H1 (cell line): ENCODE measurements around the gene GJC3. TPM values are rescaled to one million over a fixed set of nuclear protein-coding genes. Genes with fewer than 3 reads are reported as not detected.

Source experiments
- JUN ChIP-seq: IDR thresholded peaks from 2 replicates; pipeline ENCODE4 v1.6.1; 2011; ENCODE audit warnings: low read depth, mild to moderate bottlenecking, improper control_type of control experiment, low read length
- RAD21 ChIP-seq, 2 experiments: IDR thresholded peaks in 1 of 2; conservative IDR thresholded peaks in 1 of 2; 2 replicates each; pipeline ENCODE4 v1.6.1; 2011; ENCODE audit warnings: low read depth in 2 of 2, low read length in 2 of 2, improper control_type of control experiment in 1 of 2, inconsistent platforms in 1 of 2, mild to moderate bottlenecking in 1 of 2, moderate library complexity in 1 of 2
- SRF ChIP-seq: IDR thresholded peaks from 2 replicates; pipeline ENCODE4 v1.6.1; 2011; ENCODE audit warnings: mild to moderate bottlenecking, low read depth, low read length, moderate library complexity
- TAF7 ChIP-seq: optimal IDR thresholded peaks from 2 replicates; pipeline ENCODE3; 2011; ENCODE audit warnings: low read depth, mild to moderate bottlenecking, inconsistent platforms, low read length, moderate library complexity, borderline replicate concordance
- polyA plus RNA-seq, 7 experiments: library from polyadenylated mRNA; depleted of rRNA in 3 of 7; stranded (reverse) in 5 of 7; unstranded in 2 of 7; fragments of >200 nt in 5 of 7; fragments of 200-250 nt in 2 of 7; gene quantifications; 1 replicate in 5 of 7; 2 replicates in 1 of 7; 4 replicates in 1 of 7; pipeline versions ENCODE4 v1.2.1 to v1.2.3, GENCODE V29; 2011 to 2013; ENCODE audit warnings: missing spikeins in 2 of 7, mixed read lengths in 2 of 7
- total RNA-seq: library from RNA; stranded (reverse); fragmentation: NEBNext Ultra II Directional; extraction: Animal tissue kit (Norgen Biotek cat#: 25700); gene quantifications from 2 replicates; pipeline ENCODE4 v1.2.1, GENCODE V29; 2021
- TF ChIP-seq, protein P1 (sequence below): IDR thresholded peaks from 2 replicates; pipeline ENCODE4 v1.6.1; 2011; ENCODE audit warnings: low read depth, mild to moderate bottlenecking, low read length; ENCODE audit not compliant: insufficient read depth

Gene GJC3
- total and polyA plus RNA-seq, 2 of the 8 experiments (the other 6 are each of a cell fraction or from before 2014, with no cell fraction given): 2.7 to 3.0 TPM

DNA sequence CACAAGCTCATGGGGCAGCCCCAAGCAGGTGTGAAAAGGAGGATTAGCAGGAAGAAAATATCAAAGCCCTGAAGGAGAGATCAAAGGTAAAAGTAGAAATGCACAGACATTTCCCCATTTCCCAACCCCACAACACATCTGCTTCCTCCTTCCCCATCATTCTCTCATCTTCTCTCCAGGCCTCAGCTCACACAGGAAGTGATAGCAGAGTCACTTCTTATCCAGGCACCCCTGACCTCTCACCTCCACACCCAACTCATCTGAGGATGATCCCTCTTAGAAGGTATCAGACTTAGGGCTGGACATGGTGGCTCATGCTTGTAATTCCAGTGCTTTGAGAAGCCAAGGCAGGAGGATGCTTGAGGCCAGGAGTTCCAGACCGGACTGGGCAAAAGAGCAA lies 18.2 kb upstream of the GJC3 start (continued):
- TF ChIP-seq RAD21 (IDR thresholded peaks at IDR 0.05 in 1 of 2, conservative IDR thresholded peaks at IDR 0.05 in 1 of 2; ENCODE audit: low read depth in 2 of 2, low read length in 2 of 2) (no peak), JUN (no peak), TAF7 (no peak), SRF (no peak)
- TF ChIP-seq, protein P1, sequence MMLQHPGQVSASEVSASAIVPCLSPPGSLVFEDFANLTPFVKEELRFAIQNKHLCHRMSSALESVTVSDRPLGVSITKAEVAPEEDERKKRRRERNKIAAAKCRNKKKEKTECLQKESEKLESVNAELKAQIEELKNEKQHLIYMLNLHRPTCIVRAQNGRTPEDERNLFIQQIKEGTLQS: no peak
